ENCODE data around the gene ZNF345.

Gene ZNF345

DNA sequence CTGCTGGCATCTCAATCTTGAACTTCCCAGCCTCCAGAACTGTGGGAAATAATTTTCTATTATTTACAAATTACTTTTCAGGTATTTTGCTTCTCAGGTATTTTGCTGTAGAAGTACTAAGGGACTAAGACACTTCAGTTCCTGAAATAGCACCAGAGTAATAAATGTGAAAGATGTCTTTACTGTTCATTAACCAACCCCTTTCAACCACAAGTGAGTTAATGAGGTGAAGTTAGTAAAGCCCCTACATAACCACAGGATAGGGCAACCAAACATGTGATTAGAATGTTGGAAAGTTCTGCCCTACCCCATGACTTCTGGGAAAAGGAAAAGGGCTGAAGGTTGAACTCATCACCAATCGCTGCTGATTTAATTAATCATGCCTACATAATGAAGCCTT, 2.7 kb upstream of the ZNF345 start:
- H3K36me3 ChIP-seq (ENCODE audit: control insufficient read depth, insufficient read depth, low read length), result peaks cover 4% of the 10 kb centered on the region
- no peaks in the 10 kb centered on the region for H3K9me3 ChIP-seq (ENCODE audit: control insufficient read depth, low read length)
- H3K27me3 ChIP-seq (replicated peaks; ENCODE audit: control insufficient read depth, insufficient read depth, low read length, poor library complexity, severe bottlenecking), result no peaks in the 10 kb centered on the region
- H3K27ac ChIP-seq (ENCODE audit: insufficient read depth, low read length, poor library complexity, severe bottlenecking), result no peak overlapping the region
- peaks cover 7% of the 10 kb centered on the region for H3K4me1 ChIP-seq (ENCODE audit: control insufficient read depth, insufficient read depth, low read length, poor library complexity, severe bottlenecking)
- DNase-seq, result no peak
- H3K4me3 ChIP-seq (ENCODE audit: insufficient read depth, low read depth, low read length, poor library complexity, severe bottlenecking), result no peak overlapping the region

DNA sequence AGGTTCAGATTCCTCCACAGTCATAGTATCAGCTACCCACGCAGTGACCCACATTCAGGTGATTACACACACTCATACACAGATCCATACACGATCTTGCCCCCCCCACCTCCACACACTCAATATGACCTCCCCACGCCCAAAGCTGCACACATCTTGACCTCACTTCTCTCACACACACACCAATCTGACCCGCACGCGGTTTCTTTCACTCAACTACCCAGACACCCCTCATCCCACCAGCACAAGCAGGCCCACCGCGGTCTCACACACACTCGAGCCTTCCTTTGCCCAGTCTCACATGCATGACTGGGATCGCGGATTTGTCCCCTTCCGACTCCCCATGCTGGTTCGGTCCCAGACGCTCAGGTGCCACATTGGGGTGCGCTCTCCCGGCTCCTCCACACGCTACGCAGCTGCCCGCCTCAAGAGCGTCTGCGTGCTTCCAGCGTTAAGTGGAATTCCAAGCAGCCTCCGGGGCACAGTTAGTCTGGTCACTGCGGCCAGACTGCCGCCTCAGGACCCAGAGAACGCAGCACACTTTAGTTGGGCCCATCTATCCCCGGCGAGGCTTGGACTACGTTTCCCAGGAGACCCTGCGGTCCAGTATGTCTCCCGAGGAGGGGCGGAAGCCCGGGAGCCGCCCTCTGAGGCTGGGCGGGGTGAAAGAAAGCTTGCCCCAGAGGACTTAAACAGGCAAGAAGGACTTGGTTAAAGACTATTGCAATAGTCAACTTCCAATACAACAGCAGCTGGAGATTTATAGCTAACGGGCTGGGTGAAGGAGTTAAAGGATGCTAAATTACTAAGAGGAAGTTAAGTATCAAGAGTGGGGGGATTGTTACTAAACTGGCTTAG, 746 bp upstream of the ZNF345 start:
- H3K9me3 ChIP-seq (ENCODE audit: control insufficient read depth, low read length), result peaks cover 2% of the 10 kb centered on the region
- H3K4me3 ChIP-seq (ENCODE audit: insufficient read depth, low read depth, low read length, poor library complexity, severe bottlenecking), result peak overlapping the region; percentile 85
- peaks cover 7% of the 10 kb centered on the region for H3K4me1 ChIP-seq (ENCODE audit: control insufficient read depth, insufficient read depth, low read length, poor library complexity, severe bottlenecking)
- peak overlapping the region; percentile 84 for H3K27ac ChIP-seq (ENCODE audit: insufficient read depth, low read length, poor library complexity, severe bottlenecking)
- peaks cover 12% of the 10 kb centered on the region for H3K36me3 ChIP-seq (ENCODE audit: control insufficient read depth, insufficient read depth, low read length)
- no peaks in the 10 kb centered on the region for H3K27me3 ChIP-seq (replicated peaks; ENCODE audit: control insufficient read depth, insufficient read depth, low read length, poor library complexity, severe bottlenecking)
- peak; percentile 68 to 83 (median 82) for DNase-seq

DNA sequence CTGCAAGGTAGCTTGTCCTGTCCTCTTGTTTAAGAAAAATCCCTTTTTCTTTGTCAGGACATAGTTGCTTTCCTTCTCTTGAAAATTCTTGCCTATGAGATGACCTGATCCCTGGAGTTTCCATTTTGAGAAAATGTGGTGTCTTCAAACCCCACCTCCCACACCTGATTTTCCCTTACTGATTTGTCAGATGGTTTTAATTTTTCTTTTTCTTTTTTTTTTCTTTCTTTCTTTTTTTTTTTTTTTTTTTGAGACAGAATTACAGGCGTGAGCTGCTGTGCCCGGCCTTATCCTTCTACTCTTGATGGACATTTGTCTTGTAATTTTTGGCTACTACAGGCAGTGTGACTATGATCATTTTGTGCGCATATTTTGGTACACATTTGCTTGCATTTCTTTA, 1.2 kb downstream of the ZNF345 start:
- Histone ChIP-seq H3K4me3 (ENCODE audit: insufficient read depth, low read depth, low read length, poor library complexity, severe bottlenecking) (no peak overlapping the region), H3K9me3 (ENCODE audit: control insufficient read depth, low read length) (peaks cover 2% of the 10 kb centered on the region), H3K36me3 (ENCODE audit: control insufficient read depth, insufficient read depth, low read length) (peaks cover 12% of the 10 kb centered on the region), H3K27ac (ENCODE audit: insufficient read depth, low read length, poor library complexity, severe bottlenecking) (no peak overlapping the region), H3K27me3 (replicated peaks; ENCODE audit: control insufficient read depth, insufficient read depth, low read length, poor library complexity, severe bottlenecking) (no peaks in the 10 kb centered on the region), H3K4me1 (ENCODE audit: control insufficient read depth, insufficient read depth, low read length, poor library complexity, severe bottlenecking) (peaks cover 7% of the 10 kb centered on the region)
- no peak for DNase-seq

DNA sequence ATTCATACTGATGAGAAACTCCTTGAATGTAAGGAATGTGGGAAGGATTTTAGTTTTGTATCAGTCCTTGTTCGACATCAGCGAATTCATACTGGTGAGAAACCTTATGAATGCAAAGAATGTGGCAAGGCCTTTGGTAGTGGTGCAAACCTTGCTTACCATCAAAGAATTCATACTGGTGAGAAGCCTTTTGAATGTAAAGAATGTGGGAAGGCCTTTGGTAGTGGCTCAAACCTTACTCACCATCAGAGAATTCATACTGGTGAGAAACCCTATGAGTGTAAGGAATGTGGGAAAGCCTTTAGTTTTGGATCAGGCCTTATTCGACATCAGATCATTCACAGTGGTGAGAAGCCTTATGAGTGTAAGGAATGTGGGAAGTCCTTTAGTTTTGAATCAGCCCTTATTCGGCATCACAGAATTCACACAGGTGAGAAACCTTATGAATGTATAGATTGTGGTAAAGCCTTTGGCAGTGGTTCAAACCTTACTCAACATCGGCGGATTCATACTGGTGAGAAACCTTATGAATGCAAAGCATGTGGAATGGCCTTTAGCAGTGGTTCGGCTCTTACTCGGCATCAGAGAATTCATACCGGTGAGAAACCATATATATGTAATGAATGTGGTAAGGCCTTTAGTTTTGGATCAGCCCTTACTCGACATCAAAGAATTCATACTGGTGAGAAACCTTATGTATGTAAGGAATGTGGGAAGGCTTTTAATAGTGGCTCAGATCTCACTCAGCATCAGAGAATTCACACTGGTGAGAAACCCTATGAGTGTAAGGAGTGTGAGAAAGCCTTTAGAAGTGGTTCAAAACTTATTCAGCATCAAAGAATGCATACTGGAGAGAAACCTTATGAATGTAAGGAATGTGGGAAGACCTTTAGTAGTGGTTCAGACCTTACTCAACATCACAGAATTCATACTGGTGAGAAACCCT, 26.6 kb downstream of the ZNF345 start:
- no peak for DNase-seq
- no peaks in the 10 kb centered on the region for H3K4me1 ChIP-seq (ENCODE audit: control insufficient read depth, insufficient read depth, low read length, poor library complexity, severe bottlenecking)
- peaks cover 67% of the 10 kb centered on the region for H3K9me3 ChIP-seq (ENCODE audit: control insufficient read depth, low read length)
- H3K27me3 ChIP-seq (replicated peaks; ENCODE audit: control insufficient read depth, insufficient read depth, low read length, poor library complexity, severe bottlenecking), result no peaks in the 10 kb centered on the region
- H3K36me3 ChIP-seq (ENCODE audit: control insufficient read depth, insufficient read depth, low read length), result peaks cover 38% of the 10 kb centered on the region
- H3K27ac ChIP-seq (ENCODE audit: insufficient read depth, low read length, poor library complexity, severe bottlenecking), result no peak overlapping the region
- H3K4me3 ChIP-seq (ENCODE audit: insufficient read depth, low read depth, low read length, poor library complexity, severe bottlenecking), result peak overlapping the region; percentile 13

DNA sequence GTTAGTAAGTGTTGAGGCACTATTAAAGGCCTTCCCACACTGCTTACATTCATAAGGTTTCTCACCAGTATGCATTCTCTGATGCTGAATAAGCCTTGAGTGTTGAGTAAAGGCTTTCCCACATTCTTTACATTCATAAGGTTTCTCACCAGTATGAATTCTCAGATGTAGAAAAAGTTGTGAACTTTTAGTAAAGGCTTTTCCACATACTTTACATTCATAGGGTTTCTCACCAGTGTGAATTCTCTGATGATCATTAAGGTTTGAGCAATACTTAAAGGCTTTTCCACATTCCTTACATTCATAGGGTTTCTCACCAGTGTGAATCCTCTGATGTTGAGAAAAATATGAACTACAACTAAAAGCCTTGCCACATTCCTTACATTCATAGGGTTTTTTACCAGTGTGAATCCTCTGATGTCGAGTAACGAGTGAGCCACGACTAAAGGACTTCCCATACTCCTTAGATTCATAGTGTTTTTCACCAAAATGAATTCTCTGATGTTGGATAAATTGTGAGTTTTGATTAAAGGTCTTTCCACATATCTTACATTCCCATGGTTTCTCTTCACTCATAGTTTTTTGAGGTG, 41.2 kb downstream of the ZNF345 start:
- no peaks in the 10 kb centered on the region for H3K27me3 ChIP-seq (replicated peaks; ENCODE audit: control insufficient read depth, insufficient read depth, low read length, poor library complexity, severe bottlenecking)
- peaks cover 45% of the 10 kb centered on the region for H3K36me3 ChIP-seq (ENCODE audit: control insufficient read depth, insufficient read depth, low read length)
- peaks cover 74% of the 10 kb centered on the region for H3K9me3 ChIP-seq (ENCODE audit: control insufficient read depth, low read length)

DNA sequence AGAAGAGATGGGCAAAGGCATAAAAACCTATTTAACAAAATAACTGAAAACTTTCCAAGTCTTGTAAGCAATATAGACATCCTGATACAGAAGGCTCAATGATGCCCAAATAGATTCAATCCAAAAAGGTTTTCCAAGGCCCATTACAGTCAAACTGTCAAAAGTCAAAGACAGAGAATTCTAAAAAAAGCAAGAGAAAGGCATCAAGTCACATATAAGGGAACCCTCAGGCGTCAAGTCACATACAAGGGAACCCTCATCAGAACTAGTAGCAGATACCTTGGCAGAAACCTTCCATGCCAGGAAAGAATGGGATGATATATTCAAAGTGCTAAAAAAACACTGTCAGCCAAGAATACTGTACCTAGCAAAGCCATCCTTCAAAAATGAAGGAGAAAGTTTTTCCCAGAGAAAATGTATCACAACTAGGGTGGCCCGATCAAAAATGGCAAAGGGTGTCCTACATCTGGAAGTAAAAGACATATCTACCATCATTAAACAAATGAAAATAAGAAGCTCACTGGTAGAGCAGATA, 44.2 kb downstream of the ZNF345 start:
- DNase-seq, result no peak
- no peaks in the 10 kb centered on the region for H3K4me1 ChIP-seq (ENCODE audit: control insufficient read depth, insufficient read depth, low read length, poor library complexity, severe bottlenecking)
- H3K9me3 ChIP-seq (ENCODE audit: control insufficient read depth, low read length), result peaks cover 72% of the 10 kb centered on the region
- no peaks in the 10 kb centered on the region for H3K27me3 ChIP-seq (replicated peaks; ENCODE audit: control insufficient read depth, insufficient read depth, low read length, poor library complexity, severe bottlenecking)
- no peak overlapping the region for H3K27ac ChIP-seq (ENCODE audit: insufficient read depth, low read length, poor library complexity, severe bottlenecking)
- peaks cover 62% of the 10 kb centered on the region for H3K36me3 ChIP-seq (ENCODE audit: control insufficient read depth, insufficient read depth, low read length)
- H3K4me3 ChIP-seq (ENCODE audit: insufficient read depth, low read depth, low read length, poor library complexity, severe bottlenecking), result no peak overlapping the region

More for the DNA sequence above, 41.2 kb downstream of the ZNF345 start:
- no peak overlapping the region for H3K4me3 ChIP-seq (ENCODE audit: insufficient read depth, low read depth, low read length, poor library complexity, severe bottlenecking)
- H3K27ac ChIP-seq (ENCODE audit: insufficient read depth, low read length, poor library complexity, severe bottlenecking), result no peak overlapping the region
- H3K4me1 ChIP-seq (ENCODE audit: control insufficient read depth, insufficient read depth, low read length, poor library complexity, severe bottlenecking), result no peaks in the 10 kb centered on the region
- DNase-seq, result no peak

DNA sequence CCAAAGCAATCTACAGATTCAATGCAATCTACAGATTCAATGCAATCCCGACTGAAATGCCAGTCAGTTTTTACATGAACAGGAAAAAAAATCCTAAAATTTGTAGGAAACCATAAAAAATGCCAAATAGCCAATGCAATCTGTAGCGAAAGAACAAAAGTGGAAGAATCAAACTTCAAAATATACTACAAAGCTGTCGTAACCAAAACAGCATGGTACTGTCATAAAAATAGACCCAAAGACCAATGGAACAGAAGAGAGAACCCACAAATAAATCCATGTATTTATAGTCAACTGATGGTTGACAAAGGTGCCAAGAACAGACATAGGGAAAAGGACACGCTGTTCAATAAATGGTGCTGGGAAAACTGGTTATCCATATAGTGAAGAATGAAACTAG, 47.7 kb downstream of the ZNF345 start:
- no peaks in the 10 kb centered on the region for H3K27me3 ChIP-seq (replicated peaks; ENCODE audit: control insufficient read depth, insufficient read depth, low read length, poor library complexity, severe bottlenecking)
- no peak overlapping the region for H3K27ac ChIP-seq (ENCODE audit: insufficient read depth, low read length, poor library complexity, severe bottlenecking)
- no peaks in the 10 kb centered on the region for H3K4me1 ChIP-seq (ENCODE audit: control insufficient read depth, insufficient read depth, low read length, poor library complexity, severe bottlenecking)
- peaks cover 42% of the 10 kb centered on the region for H3K9me3 ChIP-seq (ENCODE audit: control insufficient read depth, low read length)
- no peak overlapping the region for H3K4me3 ChIP-seq (ENCODE audit: insufficient read depth, low read depth, low read length, poor library complexity, severe bottlenecking)
- no peak for DNase-seq
- peaks cover 59% of the 10 kb centered on the region for H3K36me3 ChIP-seq (ENCODE audit: control insufficient read depth, insufficient read depth, low read length)

DNA sequence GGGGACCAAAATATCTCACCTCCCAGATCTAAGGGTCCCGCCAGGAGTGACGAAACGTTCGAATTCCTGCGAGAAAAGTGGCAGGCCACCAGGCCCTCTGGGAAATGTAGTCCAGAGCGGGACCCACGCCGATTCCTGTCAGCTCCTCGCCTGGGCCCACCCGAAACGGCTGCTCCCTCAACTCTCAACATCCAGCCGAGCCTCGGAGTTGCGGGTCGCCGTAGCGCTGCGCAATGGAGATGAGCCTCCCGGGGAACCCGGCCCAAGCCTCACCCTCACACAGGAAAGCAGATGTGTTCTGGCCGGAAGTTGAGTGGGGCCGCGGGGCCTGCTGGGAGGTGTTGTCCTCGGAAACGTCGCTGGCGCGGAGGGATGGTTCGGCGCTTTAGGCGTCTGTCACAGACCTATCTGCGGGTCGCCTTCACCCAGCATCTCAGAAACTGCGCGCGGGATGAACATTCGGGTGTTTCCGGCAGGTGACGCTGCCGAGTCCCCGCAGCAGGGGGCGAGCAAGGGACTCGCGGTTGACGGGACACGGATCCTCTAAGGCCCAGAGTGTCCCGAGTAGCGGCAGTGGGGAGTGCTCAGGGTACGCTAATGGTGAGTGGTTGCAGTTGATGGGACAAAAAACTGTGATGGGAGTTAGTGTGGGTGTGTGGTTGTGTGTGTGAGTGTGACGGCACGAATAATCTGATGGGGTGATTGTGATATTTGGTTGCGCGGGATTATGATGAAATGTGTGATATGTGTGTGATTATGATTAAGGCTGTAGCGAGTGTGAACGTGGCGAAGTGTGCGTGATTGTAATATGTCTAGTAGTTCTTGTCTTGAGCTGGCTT, 65.5 kb downstream of the ZNF345 start, which contains the start of the genes ZNF568 and ZNF829:
Gene ZNF568, plus strand, starts transcription at position 341 of the 839 bp plus-strand sequence. CDS start 6,439 bp downstream, outside the sequence.
Gene ZNF829, minus strand, starts transcription at position 300 of the 839 bp plus-strand sequence. CDS start 1,124 bp downstream, outside the sequence.
- Histone ChIP-seq H3K9me3 (ENCODE audit: control insufficient read depth, low read length) (no peaks in the 10 kb centered on the region), H3K27me3 (replicated peaks; ENCODE audit: control insufficient read depth, insufficient read depth, low read length, poor library complexity, severe bottlenecking) (no peaks in the 10 kb centered on the region), H3K4me1 (ENCODE audit: control insufficient read depth, insufficient read depth, low read length, poor library complexity, severe bottlenecking) (peaks cover 8% of the 10 kb centered on the region), H3K4me3 (ENCODE audit: insufficient read depth, low read depth, low read length, poor library complexity, severe bottlenecking) (peak within 1 kb of the TSS; percentile 73), H3K27ac (ENCODE audit: insufficient read depth, low read length, poor library complexity, severe bottlenecking) (peak within 1 kb of the TSS; percentile 92), H3K36me3 (ENCODE audit: control insufficient read depth, insufficient read depth, low read length) (peaks cover 21% of the 10 kb centered on the region)
- peak; percentile 81 to 91 (median 90) for DNase-seq

DNA sequence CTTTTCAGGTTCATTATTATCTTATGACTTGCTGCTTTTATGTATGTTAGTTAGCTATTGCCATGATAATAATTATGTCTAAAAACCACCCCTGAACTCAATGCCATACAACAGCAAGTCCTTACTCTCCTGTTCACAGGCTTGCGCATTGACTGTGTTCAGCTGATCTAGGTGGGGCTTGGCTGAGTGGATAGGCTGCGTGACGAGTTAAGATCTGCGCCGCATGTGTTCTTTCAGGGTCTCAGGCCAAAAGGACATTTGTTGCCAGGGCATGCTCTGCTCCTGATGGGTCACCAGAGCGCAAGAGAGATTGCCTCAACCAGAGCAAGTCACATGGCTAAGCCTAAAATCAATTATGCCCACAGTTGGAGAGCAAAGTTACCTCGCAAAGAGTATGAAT, 66.3 kb downstream of the ZNF345 start:
- peaks cover 8% of the 10 kb centered on the region for H3K4me1 ChIP-seq (ENCODE audit: control insufficient read depth, insufficient read depth, low read length, poor library complexity, severe bottlenecking)
- no peaks in the 10 kb centered on the region for H3K9me3 ChIP-seq (ENCODE audit: control insufficient read depth, low read length)
- H3K27me3 ChIP-seq (replicated peaks; ENCODE audit: control insufficient read depth, insufficient read depth, low read length, poor library complexity, severe bottlenecking), result no peaks in the 10 kb centered on the region
- H3K4me3 ChIP-seq (ENCODE audit: insufficient read depth, low read depth, low read length, poor library complexity, severe bottlenecking), result peak overlapping the region; percentile 73
- DNase-seq, result no peak
- H3K36me3 ChIP-seq (ENCODE audit: control insufficient read depth, insufficient read depth, low read length), result peaks cover 21% of the 10 kb centered on the region
- peak overlapping the region; percentile 92 for H3K27ac ChIP-seq (ENCODE audit: insufficient read depth, low read length, poor library complexity, severe bottlenecking)
